Esophagus muscularis mucosa (tissue), 3 donors: ENCODE data around the gene GMDS.

Experiments used
- POLR2AphosphoS5 ChIP-seq, 2 donors: sonication (generic); formaldehyde crosslinking; IDR thresholded peaks; one replicate each; pipeline ENCODE4 v1.6.1; 2017; ENCODE audit warnings: antibody characterized with exemption in 2 of 2
- TF ChIP-seq, protein P1 (sequence below), 3 experiments: fragments of 200-600 bp in 2 of 3; fragments of 450-650 bp in 1 of 3; sonication (generic) in 2 of 3; IDR thresholded peaks; one replicate each; pipeline ENCODE4 v1.5.1; 2017 to 2019; ENCODE audit warnings: antibody characterized with exemption in 3 of 3, mild to moderate bottlenecking in 2 of 3, moderate library complexity in 1 of 3

DNA sequence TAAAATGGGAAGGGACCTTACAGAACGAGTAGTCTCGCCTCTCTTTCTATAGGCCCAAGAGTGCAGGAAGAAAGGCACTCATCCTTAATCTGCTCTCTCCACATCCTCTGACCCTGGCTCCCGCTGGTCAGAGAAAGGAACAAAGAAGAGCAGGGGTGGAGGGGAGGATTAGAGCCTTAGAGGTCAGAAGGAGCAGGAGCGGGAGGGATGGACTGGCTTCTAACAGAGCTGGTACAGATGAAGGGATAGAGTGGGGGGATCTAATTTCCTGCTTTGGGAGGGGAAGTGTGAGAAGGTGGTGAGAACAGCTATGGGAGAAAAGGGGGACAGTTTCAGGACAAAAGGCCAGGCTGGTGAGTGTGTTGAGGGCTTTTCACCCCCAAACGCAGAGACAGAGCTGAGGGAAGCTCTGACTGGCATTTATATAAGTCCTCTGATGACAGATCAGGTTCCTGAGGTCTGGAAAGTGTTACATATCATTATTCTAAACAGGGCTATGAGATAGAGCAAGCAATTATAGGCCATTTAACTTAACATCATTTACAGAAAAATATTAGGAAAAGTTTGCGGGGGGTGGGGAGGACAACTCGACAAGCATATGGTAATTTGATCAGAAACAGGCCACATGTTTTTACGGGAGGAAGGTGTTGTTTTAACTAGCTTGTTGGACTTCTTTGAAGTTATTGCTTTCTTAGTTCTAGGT, 524.6 kb downstream of the GMDS start:
- TF ChIP-seq, protein P1, sequence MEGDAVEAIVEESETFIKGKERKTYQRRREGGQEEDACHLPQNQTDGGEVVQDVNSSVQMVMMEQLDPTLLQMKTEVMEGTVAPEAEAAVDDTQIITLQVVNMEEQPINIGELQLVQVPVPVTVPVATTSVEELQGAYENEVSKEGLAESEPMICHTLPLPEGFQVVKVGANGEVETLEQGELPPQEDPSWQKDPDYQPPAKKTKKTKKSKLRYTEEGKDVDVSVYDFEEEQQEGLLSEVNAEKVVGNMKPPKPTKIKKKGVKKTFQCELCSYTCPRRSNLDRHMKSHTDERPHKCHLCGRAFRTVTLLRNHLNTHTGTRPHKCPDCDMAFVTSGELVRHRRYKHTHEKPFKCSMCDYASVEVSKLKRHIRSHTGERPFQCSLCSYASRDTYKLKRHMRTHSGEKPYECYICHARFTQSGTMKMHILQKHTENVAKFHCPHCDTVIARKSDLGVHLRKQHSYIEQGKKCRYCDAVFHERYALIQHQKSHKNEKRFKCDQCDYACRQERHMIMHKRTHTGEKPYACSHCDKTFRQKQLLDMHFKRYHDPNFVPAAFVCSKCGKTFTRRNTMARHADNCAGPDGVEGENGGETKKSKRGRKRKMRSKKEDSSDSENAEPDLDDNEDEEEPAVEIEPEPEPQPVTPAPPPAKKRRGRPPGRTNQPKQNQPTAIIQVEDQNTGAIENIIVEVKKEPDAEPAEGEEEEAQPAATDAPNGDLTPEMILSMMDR (IDR thresholded peaks at IDR 0.05), result no peak
- no peak for TF ChIP-seq POLR2AphosphoS5 (IDR thresholded peaks at IDR 0.05)
